Fibroblast of upper back skin (primary cell): ENCODE results near the gene SMLR1.

ENCODE experiments used
- DNase-seq: peaks from one replicate; pipeline ENCODE4 v3.0.0-alpha.2; 2013

The SMLR1 gene

GRCh38 chr6:130825772-130826441 is 1.3 kb upstream of the SMLR1 start:
- no peak for DNase-seq

GRCh38 chr6:130826442-130827246 is 562 bp upstream of the SMLR1 start:
- no peak for DNase-seq

GRCh38 chr6:130829333-130829910 is 2.2 kb downstream of the SMLR1 start:
- DNase-seq, result no peak

GRCh38 chr6:130831607-130832006 is 4.4 kb downstream of the SMLR1 start:
- DNase-seq, result no peak

- DNase-seq, result no peak
These were observed 6.4 kb downstream of the SMLR1 start for GRCh38 chr6:130833569-130833968.

- no peak for DNase-seq
These were observed 7.5 kb downstream of the SMLR1 start for GRCh38 chr6:130834482-130835251.

GRCh38 chr6:130836055-130836640 is 8.9 kb downstream of the SMLR1 start:
- no peak for DNase-seq

- no peak for DNase-seq
These were observed 9.9 kb downstream of the SMLR1 start for GRCh38 chr6:130837067-130837466.

GRCh38 chr6:130838250-130838860 is 11.1 kb downstream of the SMLR1 start:
- DNase-seq, result no peak

- no peak for DNase-seq
These were observed 11.7 kb downstream of the SMLR1 start for GRCh38 chr6:130838951-130839350.

- DNase-seq, result no peak
These were observed 12.2 kb downstream of the SMLR1 start for GRCh38 chr6:130839379-130839778.

GRCh38 chr6:130840050-130840449 is 12.8 kb downstream of the SMLR1 start:
- no peak for DNase-seq

- peak; percentile 33 for DNase-seq
These were observed 14.0 kb downstream of the SMLR1 start for GRCh38 chr6:130841128-130841728.

- peak; percentile 60 for DNase-seq
These were observed 16.5 kb downstream of the SMLR1 start for GRCh38 chr6:130843575-130844320.

- no peak for DNase-seq
These were observed 19.3 kb downstream of the SMLR1 start for GRCh38 chr6:130846501-130846900.

GRCh38 chr6:130847001-130847910 is 20.1 kb downstream of the SMLR1 start:
- DNase-seq, result peak; percentile 19

- no peak for DNase-seq
These were observed 21.7 kb downstream of the SMLR1 start for GRCh38 chr6:130848945-130849344.

- DNase-seq, result no peak
These were observed 22.4 kb downstream of the SMLR1 start for GRCh38 chr6:130849594-130849993.

GRCh38 chr6:130851026-130851425 is 23.8 kb downstream of the SMLR1 start:
- DNase-seq, result no peak
